CD4-positive, CD25-positive, alpha-beta regulatory T cell (primary cell): Measurements from ENCODE around the gene SMTNL1. TPM values are rescaled to one million over a fixed set of nuclear protein-coding genes. Genes with fewer than 3 reads are reported as not detected.

Experiments used
- ATAC-seq, 2 donors: fragments of 150-1000 bp; cut with Tn5 transposase; one replicate each; pipeline ENCODE4 v1.10.0; 2021; ENCODE audit warnings: low read depth in 2 of 2, moderate number of reproducible peaks in 2 of 2, moderate library complexity in 1 of 2
- DNase-seq, 3 donors: peaks; one replicate each; pipeline versions ENCODE4 v3.0.0 to v3.0.0-alpha.2; 2012 to 2022; ENCODE audit warnings: mixed read lengths in 1 of 3
- H3K27ac ChIP-seq: one replicate; pipeline ENCODE4 v1.7.0; 2013; ENCODE audit warnings: mild to moderate bottlenecking, low read length; ENCODE audit not compliant: insufficient read depth, poor library complexity, severe bottlenecking
- H3K27me3 ChIP-seq: one replicate; pipeline ENCODE4 v1.7.0; 2013; ENCODE audit warnings: low read length; ENCODE audit not compliant: control insufficient read depth, insufficient read depth
- H3K36me3 ChIP-seq: one replicate; pipeline ENCODE4 v1.7.0; 2013; ENCODE audit warnings: mild to moderate bottlenecking, low read length, moderate library complexity; ENCODE audit not compliant: control insufficient read depth, insufficient read depth
- H3K4me1 ChIP-seq: 2 replicates; pipeline ENCODE4 v1.7.0; 2013; ENCODE audit warnings: mild to moderate bottlenecking, low read length; ENCODE audit not compliant: insufficient read depth, control insufficient read depth, poor library complexity, severe bottlenecking
- H3K4me3 ChIP-seq: one replicate; pipeline ENCODE4 v1.7.0; 2013; ENCODE audit warnings: low read depth, mild to moderate bottlenecking, low read length, moderate library complexity
- H3K9me3 ChIP-seq, 2 experiments: 1 replicate in 1 of 2; 2 replicates in 1 of 2; pipeline ENCODE4 v1.7.0; 2013; ENCODE audit warnings: low read length in 2 of 2, mild to moderate bottlenecking in 1 of 2, moderate library complexity in 1 of 2; ENCODE audit not compliant: control insufficient read depth in 2 of 2
- H3K27ac Mint-ChIP-seq, 3 donors: one replicate each; pipeline ENCODE4 v1.8.0; 2020 to 2022; ENCODE audit warnings: mild to moderate bottlenecking in 3 of 3, mixed read lengths in 3 of 3, moderate library complexity in 2 of 3
- H3K27me3 Mint-ChIP-seq: one replicate; pipeline ENCODE4 v1.8.0; 2022; ENCODE audit warnings: mild to moderate bottlenecking, mixed read lengths
- H3K36me3 Mint-ChIP-seq: one replicate; pipeline ENCODE4 v1.8.0; 2020; ENCODE audit warnings: mixed read lengths
- H3K4me1 Mint-ChIP-seq, 4 donors: one replicate each; pipeline ENCODE4 v1.8.0; 2020 to 2022; ENCODE audit warnings: mixed read lengths in 4 of 4, mild to moderate bottlenecking in 1 of 4
- H3K4me3 Mint-ChIP-seq, 4 donors: one replicate each; pipeline ENCODE4 v1.8.0; 2020 to 2022; ENCODE audit warnings: mild to moderate bottlenecking in 4 of 4, mixed read lengths in 4 of 4, moderate library complexity in 3 of 4
- H3K9me3 Mint-ChIP-seq, 7 donors: one replicate each; pipeline ENCODE4 v1.8.0; 2020 to 2022; ENCODE audit warnings: mixed read lengths in 7 of 7, mild to moderate bottlenecking in 3 of 7, moderate library complexity in 2 of 7
- polyA plus RNA-seq, 4 donors: library from polyadenylated mRNA; unstranded; fragments of 300-500 nt; fragmentation: Illumina TruSeq; gene quantifications; one replicate each; pipeline ENCODE4 v1.2.3, GENCODE V29; 2021
- total RNA-seq: library from RNA; stranded (reverse); gene quantifications from one replicate; pipeline ENCODE4 v1.2.3, GENCODE V29; 2022

The SMTNL1 gene
- total and polyA plus RNA-seq, 5 donors from 2014 or later = 0.21 to 0.36 TPM; not detected in 3

DNA sequence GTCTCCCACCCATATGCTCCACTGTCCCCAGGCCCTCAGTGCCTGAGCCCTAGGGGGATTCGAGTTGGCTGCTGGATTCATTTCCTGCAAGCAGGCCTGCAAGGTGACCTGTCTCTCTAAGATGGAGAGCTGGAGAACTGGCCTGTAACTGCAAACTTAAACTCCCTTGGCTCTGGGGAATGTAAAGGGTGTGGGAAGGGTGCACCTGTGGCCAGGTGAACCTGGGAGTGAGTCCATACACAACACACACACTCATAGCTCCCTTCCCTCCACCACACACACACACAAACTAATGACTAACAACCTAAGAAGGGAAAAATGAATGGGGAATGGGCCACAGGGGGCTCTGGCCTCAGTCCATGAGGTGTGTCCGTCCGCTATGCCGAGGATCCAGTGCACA is 14.5 kb downstream of the SMTNL1 start:
- Mint-ChIP-seq H3K4me1 (peaks cover 0 to 7% (median 3%) of the 10 kb centered on the region in 4 donors), H3K27ac (peak overlapping the region in 2 of 3 donors; percentile 31 to 60), H3K4me3 (no peak overlapping the region), H3K27me3 (no peaks in the 10 kb centered on the region), H3K36me3 (peaks cover 31% of the 10 kb centered on the region), H3K9me3 (no peaks in the 10 kb centered on the region)
- H3K27me3 ChIP-seq = no peaks in the 10 kb centered on the region
- no peaks in the 10 kb centered on the region for H3K9me3 ChIP-seq
- no peak overlapping the region for H3K4me3 ChIP-seq
- peaks cover 77% of the 10 kb centered on the region for H3K36me3 ChIP-seq
- H3K27ac ChIP-seq = no peak overlapping the region
- no peaks in the 10 kb centered on the region for H3K4me1 ChIP-seq
- no peak for DNase-seq
- ATAC-seq = no peak

DNA sequence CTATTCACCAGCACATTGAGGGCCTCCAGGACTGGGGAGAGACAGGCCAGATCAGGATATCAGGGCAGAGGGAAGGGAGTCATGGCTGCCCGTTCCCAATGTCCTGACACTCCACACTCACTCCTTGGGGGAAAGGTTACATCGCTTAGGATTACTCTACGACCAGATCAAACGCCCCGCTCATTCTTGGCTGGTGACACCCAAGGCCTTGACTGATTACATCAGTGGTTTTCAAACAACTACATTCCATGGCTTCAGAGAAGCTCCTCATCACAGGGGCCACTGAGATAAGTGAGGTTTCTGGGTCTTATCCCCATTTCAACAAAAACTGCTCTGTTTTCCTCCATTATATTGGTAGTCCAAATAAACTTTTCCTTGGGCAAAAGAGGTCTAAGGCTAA is 15.1 kb downstream of the SMTNL1 start:
- Mint-ChIP-seq H3K27me3 (no peaks in the 10 kb centered on the region), H3K27ac (peak overlapping the region in 2 of 3 donors; percentile 60 to 63), H3K9me3 (no peaks in the 10 kb centered on the region), H3K4me1 (peaks cover 0 to 7% (median 3%) of the 10 kb centered on the region in 4 donors), H3K4me3 (no peak overlapping the region), H3K36me3 (peaks cover 31% of the 10 kb centered on the region)
- H3K27me3 ChIP-seq = no peaks in the 10 kb centered on the region
- H3K4me1 ChIP-seq = no peaks in the 10 kb centered on the region
- no peak overlapping the region for H3K4me3 ChIP-seq
- no peak overlapping the region for H3K27ac ChIP-seq
- DNase-seq = no peak
- peaks cover 82% of the 10 kb centered on the region for H3K36me3 ChIP-seq
- ATAC-seq = no peak
- no peaks in the 10 kb centered on the region for H3K9me3 ChIP-seq

DNA sequence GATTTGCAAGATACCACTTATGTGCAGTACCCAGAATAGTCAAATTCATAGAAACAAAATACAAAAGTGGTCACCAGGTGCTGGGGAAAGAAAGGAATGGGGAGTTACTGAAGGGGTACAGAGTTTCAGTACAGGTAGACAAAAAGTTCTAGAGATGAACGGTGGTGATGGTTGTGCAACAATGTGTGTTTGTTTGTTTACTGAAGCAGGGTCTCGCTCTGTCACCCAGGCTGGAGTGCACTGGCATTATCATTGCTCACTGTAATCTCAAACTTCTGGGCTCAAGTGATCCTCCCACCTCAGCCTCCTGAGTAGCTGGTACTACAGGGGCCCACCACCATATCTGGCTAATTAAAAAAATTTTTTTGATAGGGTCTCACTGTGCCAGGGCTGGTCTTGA is 18.0 kb downstream of the SMTNL1 start:
- Mint-ChIP-seq H3K27ac (peak overlapping the region in 1 of 3 donors; percentile 33), H3K4me3 (peak overlapping the region in 1 of 4 donors; percentile 2), H3K36me3 (peaks cover 27% of the 10 kb centered on the region), H3K4me1 (peaks cover 0 to 10% (median 5%) of the 10 kb centered on the region in 4 donors), H3K9me3 (no peaks in the 10 kb centered on the region), H3K27me3 (no peaks in the 10 kb centered on the region)
- H3K4me3 ChIP-seq = no peak overlapping the region
- DNase-seq (no peak), ATAC-seq (no peak)
- peaks cover 92% of the 10 kb centered on the region for H3K36me3 ChIP-seq
- no peaks in the 10 kb centered on the region for H3K27me3 ChIP-seq
- H3K9me3 ChIP-seq = no peaks in the 10 kb centered on the region
- H3K4me1 ChIP-seq = no peaks in the 10 kb centered on the region
- no peak overlapping the region for H3K27ac ChIP-seq

DNA sequence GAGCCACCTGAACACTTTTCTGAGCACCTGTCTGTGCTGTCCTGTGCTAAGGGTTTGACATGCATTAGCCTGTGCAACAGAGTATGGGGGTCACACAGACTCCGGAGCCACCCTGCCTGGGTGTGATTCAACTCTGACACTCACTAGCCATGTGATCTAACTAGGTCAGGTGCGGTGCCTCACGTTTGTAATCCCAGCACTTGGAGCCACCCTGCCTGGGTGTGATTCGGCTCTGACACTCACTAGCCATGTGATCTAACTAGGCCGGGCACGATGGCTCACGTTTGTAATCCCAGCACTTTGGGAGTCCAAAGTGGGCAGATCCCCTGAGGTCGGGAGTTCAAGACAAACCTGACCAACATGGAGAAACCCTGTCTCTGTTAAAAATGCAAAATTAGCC is 18.6 kb downstream of the SMTNL1 start:
- H3K27me3 Mint-ChIP-seq = no peaks in the 10 kb centered on the region
- no peak overlapping the region for H3K27ac Mint-ChIP-seq
- no peaks in the 10 kb centered on the region for H3K9me3 Mint-ChIP-seq
- no peak overlapping the region for H3K27ac ChIP-seq
- H3K4me3 ChIP-seq = no peak overlapping the region
- no peaks in the 10 kb centered on the region for H3K9me3 ChIP-seq
- H3K4me1 Mint-ChIP-seq = peaks cover 3 to 15% (median 7%) of the 10 kb centered on the region in 4 donors
- peaks cover 29% of the 10 kb centered on the region for H3K36me3 Mint-ChIP-seq
- ATAC-seq (no peak), DNase-seq (no peak)
- no peak overlapping the region for H3K4me3 Mint-ChIP-seq
- H3K27me3 ChIP-seq = no peaks in the 10 kb centered on the region
- H3K4me1 ChIP-seq = no peaks in the 10 kb centered on the region
- H3K36me3 ChIP-seq = peaks cover 89% of the 10 kb centered on the region

DNA sequence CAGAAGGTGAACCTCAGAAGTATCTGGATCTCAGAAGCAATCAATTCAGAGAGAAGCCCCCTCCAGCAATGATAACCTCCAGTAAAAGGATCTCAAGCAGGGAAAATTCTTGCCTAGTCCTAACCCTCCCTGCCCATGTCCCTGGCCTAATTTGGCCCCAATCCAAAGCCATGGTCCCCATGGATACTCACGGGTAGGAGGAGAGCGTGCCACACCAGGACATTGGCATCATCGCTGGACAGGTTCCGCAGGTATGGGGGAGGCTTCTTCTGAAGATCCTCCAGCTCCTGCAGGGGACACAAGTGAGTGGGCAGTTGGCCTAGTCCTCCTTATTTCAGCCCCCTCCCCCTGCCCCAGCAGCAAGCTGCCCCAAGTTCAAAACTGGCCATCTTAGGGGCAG is 22.8 kb downstream of the SMTNL1 start:
- Histone ChIP-seq H3K36me3 (peaks cover 62% of the 10 kb centered on the region), H3K4me1 (peaks cover 23% of the 10 kb centered on the region), H3K4me3 (no peak overlapping the region), H3K9me3 (no peaks in the 10 kb centered on the region), H3K27me3 (no peaks in the 10 kb centered on the region), H3K27ac (no peak overlapping the region)
- H3K36me3 Mint-ChIP-seq = peaks cover 29% of the 10 kb centered on the region
- no peak overlapping the region for H3K4me3 Mint-ChIP-seq
- no peak overlapping the region for H3K27ac Mint-ChIP-seq
- H3K9me3 Mint-ChIP-seq = no peaks in the 10 kb centered on the region
- ATAC-seq (no peak), DNase-seq (no peak)
- no peaks in the 10 kb centered on the region for H3K27me3 Mint-ChIP-seq
- peaks cover 13 to 53% (median 33%) of the 10 kb centered on the region in 4 donors for H3K4me1 Mint-ChIP-seq

DNA sequence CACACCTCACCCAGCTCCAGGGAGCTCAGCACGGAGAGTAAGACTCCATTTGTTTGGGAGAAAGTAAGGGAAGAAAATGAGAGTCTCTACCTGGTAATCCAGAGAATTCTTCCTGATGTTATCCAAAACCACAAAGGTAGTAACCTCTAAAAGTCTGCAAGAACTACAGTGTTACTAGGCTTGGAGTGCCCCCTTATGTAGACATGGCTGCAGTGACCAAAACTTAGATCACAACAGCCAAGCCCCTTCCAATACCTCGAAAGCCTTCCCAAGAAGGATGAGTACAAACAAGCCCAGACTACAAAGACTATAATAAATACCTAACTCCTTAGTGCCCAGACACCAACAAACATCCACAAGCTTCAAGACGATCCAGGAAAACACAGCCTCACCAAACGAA is 25.2 kb downstream of the SMTNL1 start:
- peaks cover 40% of the 10 kb centered on the region for H3K36me3 ChIP-seq

DNA sequence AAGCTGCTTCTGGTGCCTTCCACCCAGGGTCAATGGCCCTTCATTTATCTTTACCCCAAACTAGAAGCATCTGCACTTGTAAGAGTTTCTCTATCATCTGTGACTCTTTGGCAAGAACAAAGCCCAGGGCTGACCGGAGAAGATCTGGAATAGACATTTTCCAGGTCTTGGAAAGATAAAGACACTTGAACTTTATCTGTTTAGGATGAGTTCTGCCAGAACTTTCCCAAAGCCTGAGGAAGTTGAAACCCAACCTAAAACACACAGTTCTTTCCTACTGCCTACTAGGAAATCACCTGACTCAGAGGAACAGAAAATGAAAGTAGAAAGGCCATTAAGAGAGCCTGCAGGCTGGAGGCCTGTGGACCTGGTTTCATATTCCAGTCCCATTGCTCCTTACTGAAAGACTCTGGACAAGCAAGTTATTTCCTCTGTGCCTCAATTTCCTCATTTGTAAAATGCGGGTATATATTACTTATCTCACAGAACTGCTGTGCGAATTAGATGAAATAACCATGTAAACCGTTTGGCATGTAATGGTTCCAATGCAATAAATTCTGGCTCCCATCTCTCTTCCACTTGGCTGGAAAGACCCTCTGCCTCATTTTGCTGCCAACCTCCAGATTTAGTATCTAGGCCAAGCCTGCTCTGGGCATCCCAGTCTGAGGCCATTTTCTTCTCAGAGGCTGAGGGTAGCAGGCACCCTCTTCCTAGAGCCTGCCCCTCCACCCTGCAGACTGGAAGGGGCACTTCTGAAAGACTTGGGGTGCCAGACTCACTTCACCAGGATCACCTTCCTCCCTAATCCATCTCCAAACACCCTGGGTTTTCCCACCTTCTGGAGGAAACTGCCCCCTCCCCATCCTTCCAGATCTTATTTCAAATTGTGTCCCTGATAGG is 28.9 kb downstream of the SMTNL1 start:
- Histone ChIP-seq H3K9me3 (no peaks in the 10 kb centered on the region), H3K27me3 (no peaks in the 10 kb centered on the region), H3K4me1 (peaks cover 47% of the 10 kb centered on the region), H3K27ac (peak overlapping the region; percentile 86), H3K4me3 (peak overlapping the region; percentile 98), H3K36me3 (peaks cover 10% of the 10 kb centered on the region)
- Mint-ChIP-seq H3K9me3 (peaks cover 0 to 1% (median 0%) of the 10 kb centered on the region in 7 donors), H3K27me3 (no peaks in the 10 kb centered on the region), H3K4me3 (peak overlapping the region; percentile 96 to 98 (median 96)), H3K4me1 (peaks cover 10 to 68% (median 47%) of the 10 kb centered on the region in 4 donors), H3K36me3 (peaks cover 14% of the 10 kb centered on the region), H3K27ac (peak overlapping the region; percentile 96 to 98 (median 97))
- DNase-seq (peak; percentile 17 to 79 (median 42)), ATAC-seq (peak; percentile 33 to 41)

More for the DNA sequence above, 25.2 kb downstream of the SMTNL1 start:
- no peaks in the 10 kb centered on the region for H3K9me3 Mint-ChIP-seq
- ATAC-seq (no peak), DNase-seq (no peak)
- Histone ChIP-seq H3K27me3 (no peaks in the 10 kb centered on the region), H3K4me3 (no peak overlapping the region), H3K27ac (no peak overlapping the region), H3K4me1 (peaks cover 41% of the 10 kb centered on the region), H3K9me3 (no peaks in the 10 kb centered on the region)
- peak overlapping the region; percentile 52 to 84 (median 81) for H3K27ac Mint-ChIP-seq
- peaks cover 10 to 69% (median 43%) of the 10 kb centered on the region in 4 donors for H3K4me1 Mint-ChIP-seq
- peaks cover 26% of the 10 kb centered on the region for H3K36me3 Mint-ChIP-seq
- peak overlapping the region in 3 of 4 donors; percentile 14 to 84 (median 61) for H3K4me3 Mint-ChIP-seq
- no peaks in the 10 kb centered on the region for H3K27me3 Mint-ChIP-seq
